H9 (cell line): ENCODE data around the gene HIPK3. TPM values are rescaled to one million over a fixed set of nuclear protein-coding genes. Genes with fewer than 3 reads are reported as not detected.

Source experiments
- DNase-seq: peaks from one replicate; pipeline ENCODE4 v3.0.0-alpha.2; 2017
- H2AFZ ChIP-seq: one replicate; pipeline ENCODE4 v1.6.1; 2013; ENCODE audit warnings: mild to moderate bottlenecking, low read length, control low read depth, moderate library complexity
- H2AK5ac ChIP-seq: 2 replicates; pipeline ENCODE4 v1.6.1; 2013; ENCODE audit warnings: low read length, control low read depth, mixed read lengths; ENCODE audit not compliant: insufficient read length
- H2BK120ac ChIP-seq: one replicate; pipeline ENCODE4 v1.6.1; 2013; ENCODE audit warnings: low read depth, mild to moderate bottlenecking, low read length, control low read depth, inconsistent platforms; ENCODE audit not compliant: poor library complexity, severe bottlenecking
- H2BK12ac ChIP-seq: 2 replicates; pipeline ENCODE4 v1.6.1; 2013; ENCODE audit warnings: low read length, control low read depth, mixed read lengths, low read depth; ENCODE audit not compliant: insufficient read length
- H2BK15ac ChIP-seq: 2 replicates; pipeline ENCODE4 v1.6.1; 2013; ENCODE audit warnings: low read depth, low read length, control low read depth
- H2BK20ac ChIP-seq: one replicate; pipeline ENCODE4 v1.6.1; 2013; ENCODE audit warnings: low read depth, mild to moderate bottlenecking, low read length, control low read depth, inconsistent platforms; ENCODE audit not compliant: poor library complexity, severe bottlenecking
- H2BK5ac ChIP-seq: 2 replicates; pipeline ENCODE4 v1.6.1; 2013; ENCODE audit warnings: low read length, control low read depth, mixed read lengths; ENCODE audit not compliant: insufficient read length
- H3K14ac ChIP-seq: 2 replicates; pipeline ENCODE4 v1.6.1; 2013; ENCODE audit warnings: low read length, control low read depth; ENCODE audit not compliant: insufficient read depth
- H3K18ac ChIP-seq: 2 replicates; pipeline ENCODE4 v1.6.1; 2013; ENCODE audit warnings: low read depth, mild to moderate bottlenecking, mixed read lengths, low read length, control low read depth; ENCODE audit not compliant: insufficient read length
- H3K23ac ChIP-seq: 2 replicates; pipeline ENCODE4 v1.6.1; 2013; ENCODE audit warnings: low read length, control low read depth, mixed read lengths, low read depth; ENCODE audit not compliant: insufficient read length
- H3K23me2 ChIP-seq: 2 replicates; pipeline ENCODE4 v1.6.1; 2013; ENCODE audit warnings: low read depth, mild to moderate bottlenecking, mixed read lengths, low read length, control low read depth; ENCODE audit not compliant: insufficient read length, poor library complexity, severe bottlenecking
- H3K27ac ChIP-seq: 2 replicates; pipeline ENCODE4 v1.5.1; 2013; ENCODE audit warnings: low read length, control low read depth, mixed read lengths, low read depth; ENCODE audit not compliant: insufficient read length
- H3K27me3 ChIP-seq: 2 replicates; pipeline ENCODE4 v1.6.1; 2013; ENCODE audit warnings: low read length, control low read depth, inconsistent platforms; ENCODE audit not compliant: insufficient read depth
- H3K4ac ChIP-seq: 2 replicates; pipeline ENCODE4 v1.6.1; 2013; ENCODE audit warnings: low read depth, mild to moderate bottlenecking, control low read depth, inconsistent platforms, low read length, moderate library complexity
- H3K4me1 ChIP-seq: 2 replicates; pipeline ENCODE4 v1.6.1; 2013; ENCODE audit warnings: low read length, control low read depth, inconsistent platforms; ENCODE audit not compliant: insufficient read depth
- H3K4me2 ChIP-seq: 2 replicates; pipeline ENCODE4 v1.6.1; 2013; ENCODE audit warnings: low read length, control low read depth, mixed read lengths; ENCODE audit not compliant: insufficient read length, insufficient read depth
- H3K56ac ChIP-seq: 2 replicates; pipeline ENCODE4 v1.6.1; 2013; ENCODE audit warnings: low read depth, mild to moderate bottlenecking, mixed read lengths, low read length, control low read depth; ENCODE audit not compliant: insufficient read length
- H3K79me1 ChIP-seq: 2 replicates; pipeline ENCODE4 v1.6.1; 2013; ENCODE audit warnings: low read depth, mild to moderate bottlenecking, moderate library complexity, low read length, control low read depth, inconsistent platforms; ENCODE audit not compliant: insufficient read depth, poor library complexity, severe bottlenecking
- H3K79me2 ChIP-seq: 2 replicates; pipeline ENCODE4 v1.6.1; 2013; ENCODE audit warnings: low read length, control low read depth, inconsistent platforms; ENCODE audit not compliant: insufficient read depth
- H3K9ac ChIP-seq: 2 replicates; pipeline ENCODE4 v1.6.1; 2013; ENCODE audit warnings: low read length, control low read depth, mixed read lengths; ENCODE audit not compliant: insufficient read length; ENCODE audit errors: extremely low read depth
- H3K9me3 ChIP-seq: one replicate; pipeline ENCODE4 v1.6.1; 2013; ENCODE audit warnings: low read depth, low read length, inconsistent platforms; ENCODE audit not compliant: control insufficient read depth
- H3T11ph ChIP-seq: one replicate; pipeline ENCODE4 v1.6.1; 2013; ENCODE audit warnings: mild to moderate bottlenecking, low read length, control low read depth, inconsistent platforms
- H4K20me1 ChIP-seq: one replicate; pipeline ENCODE4 v1.6.1; 2013; ENCODE audit not compliant: control insufficient read depth, insufficient read length, insufficient read depth
- H4K5ac ChIP-seq: 2 replicates; pipeline ENCODE4 v1.6.1; 2013; ENCODE audit warnings: low read depth, mild to moderate bottlenecking, mixed read lengths, low read length, control low read depth; ENCODE audit not compliant: insufficient read length
- H4K8ac ChIP-seq: replicated peaks from 2 replicates; pipeline ENCODE4 v1.6.1; 2013; ENCODE audit warnings: low read length, control low read depth, mixed read lengths, low read depth; ENCODE audit not compliant: insufficient read length
- H4K91ac ChIP-seq: 2 replicates; pipeline ENCODE4 v1.6.1; 2013; ENCODE audit warnings: low read depth, mild to moderate bottlenecking, moderate library complexity, mixed read lengths, low read length, control low read depth; ENCODE audit not compliant: insufficient read length
- H3K27ac Mint-ChIP-seq, 3 experiments: 2 replicates in 2 of 3; 3 replicates in 1 of 3; pipeline ENCODE4 v1.8.0; 2020 to 2021; ENCODE audit warnings: mixed read lengths in 3 of 3, mild to moderate bottlenecking in 1 of 3, moderate library complexity in 1 of 3
- H3K27me3 Mint-ChIP-seq: 2 replicates; pipeline ENCODE4 v1.8.0; 2021; ENCODE audit warnings: low read depth, mild to moderate bottlenecking, moderate library complexity, mixed read lengths
- H3K36me3 Mint-ChIP-seq, 3 experiments: 2 replicates in 2 of 3; 3 replicates in 1 of 3; pipeline ENCODE4 v1.8.0; 2020 to 2021; ENCODE audit warnings: low read depth in 3 of 3, mixed read lengths in 3 of 3; ENCODE audit not compliant: insufficient read depth in 1 of 3
- H3K4me1 Mint-ChIP-seq, 2 experiments: 2 replicates each; pipeline ENCODE4 v1.8.0; 2020; ENCODE audit warnings: mixed read lengths in 2 of 2
- H3K4me3 Mint-ChIP-seq, 2 experiments: 2 replicates in 1 of 2; 3 replicates in 1 of 2; pipeline ENCODE4 v1.8.0; 2020 to 2021; ENCODE audit warnings: mild to moderate bottlenecking in 2 of 2, mixed read lengths in 2 of 2, moderate library complexity in 1 of 2
- H3K9me3 Mint-ChIP-seq, 2 experiments: 2 replicates in 1 of 2; 3 replicates in 1 of 2; pipeline ENCODE4 v1.8.0; 2020; ENCODE audit warnings: mild to moderate bottlenecking in 2 of 2, mixed read lengths in 2 of 2, moderate library complexity in 1 of 2
- CTCF ChIP-seq: fragments of 200-600 bp; sonication (generic); conservative IDR thresholded peaks from 3 replicates; pipeline ENCODE4 v1.8.0; 2021; ENCODE audit warnings: antibody characterized with exemption, mild to moderate bottlenecking
- WGBS: extraction: QIAGEN DNeasy Blood & Tissue Kit; methylation state at CpG from one replicate; pipeline ENCODE4 v1.1.7; 2013; ENCODE audit warnings: missing lambda C conversion rate, low lambda C conversion rate, mixed read lengths; ENCODE audit not compliant: insufficient read length; ENCODE audit errors: extremely low coverage; 5-methylcytosine and 5-hydroxymethylcytosine counted together
- total RNA-seq: library from RNA; stranded (reverse); gene quantifications from 2 replicates; pipeline ENCODE4 v1.2.1, GENCODE V29; 2021

HIPK3 gene
- total RNA-seq, 1 experiment from 2014 or later = 23.4 TPM

GRCh38 chr11:33399421-33399820, 142.2 kb downstream of the HIPK3 start:
- Histone ChIP-seq H3K79me1 (no peaks in the 10 kb centered on the region), H3K4ac (no peak overlapping the region), H3K23ac (no peak overlapping the region), H2BK120ac (no peak overlapping the region), H4K91ac (no peak overlapping the region), H2AK5ac (no peak overlapping the region), H2BK5ac (no peak overlapping the region), H3K27me3 (no peaks in the 10 kb centered on the region), H4K5ac (no peak overlapping the region), H4K20me1 (no peaks in the 10 kb centered on the region), H2BK15ac (no peak overlapping the region), H2BK12ac (no peak overlapping the region), H3K9ac (no peak overlapping the region), H3T11ph (no peak overlapping the region), H3K4me1 (no peaks in the 10 kb centered on the region), H4K8ac (no peak overlapping the region), H2BK20ac (no peak overlapping the region), H2AFZ (no peak overlapping the region), H3K4me2 (no peak overlapping the region), H3K18ac (no peak overlapping the region), H3K56ac (no peak overlapping the region), H3K14ac (no peak overlapping the region), H3K23me2 (no peaks in the 10 kb centered on the region), H3K79me2 (no peaks in the 10 kb centered on the region; the same call in 1 of the 2 replicates), H3K9me3 (no peaks in the 10 kb centered on the region), H3K27ac (no peak overlapping the region)
- no peaks in the 10 kb centered on the region for H3K36me3 Mint-ChIP-seq
- no CpG with 5 or more reads among the region's 4 CpGs for WGBS
- no peaks in the 10 kb centered on the region for H3K9me3 Mint-ChIP-seq
- H3K4me1 Mint-ChIP-seq = 0 out of 4 replicates have a peak, but pooled peaks cover 0 to 5% of the 10 kb centered on the region in 2 experiments
- H3K4me3 Mint-ChIP-seq = no peak overlapping the region
- no peak overlapping the region for H3K27ac Mint-ChIP-seq
- DNase-seq = no peak
- no peaks in the 10 kb centered on the region for H3K27me3 Mint-ChIP-seq
- no peak for TF ChIP-seq CTCF
